Measurements from ENCODE around the gene E2F1. TPM values are rescaled to one million over a fixed set of nuclear protein-coding genes. Genes with fewer than 3 reads are reported as not detected.
A peak's percentile ranks its signal among the peaks of the same experiment; 100 is the strongest.
"Not testable (repeated sequence)": the region's sequence is repeated elsewhere in the genome, so short reads cannot be mapped to it uniquely, and the experiment has no call there.

The E2F1 gene
- total RNA-seq, 1 donor from 2014 or later, result 7.6 TPM

DNA sequence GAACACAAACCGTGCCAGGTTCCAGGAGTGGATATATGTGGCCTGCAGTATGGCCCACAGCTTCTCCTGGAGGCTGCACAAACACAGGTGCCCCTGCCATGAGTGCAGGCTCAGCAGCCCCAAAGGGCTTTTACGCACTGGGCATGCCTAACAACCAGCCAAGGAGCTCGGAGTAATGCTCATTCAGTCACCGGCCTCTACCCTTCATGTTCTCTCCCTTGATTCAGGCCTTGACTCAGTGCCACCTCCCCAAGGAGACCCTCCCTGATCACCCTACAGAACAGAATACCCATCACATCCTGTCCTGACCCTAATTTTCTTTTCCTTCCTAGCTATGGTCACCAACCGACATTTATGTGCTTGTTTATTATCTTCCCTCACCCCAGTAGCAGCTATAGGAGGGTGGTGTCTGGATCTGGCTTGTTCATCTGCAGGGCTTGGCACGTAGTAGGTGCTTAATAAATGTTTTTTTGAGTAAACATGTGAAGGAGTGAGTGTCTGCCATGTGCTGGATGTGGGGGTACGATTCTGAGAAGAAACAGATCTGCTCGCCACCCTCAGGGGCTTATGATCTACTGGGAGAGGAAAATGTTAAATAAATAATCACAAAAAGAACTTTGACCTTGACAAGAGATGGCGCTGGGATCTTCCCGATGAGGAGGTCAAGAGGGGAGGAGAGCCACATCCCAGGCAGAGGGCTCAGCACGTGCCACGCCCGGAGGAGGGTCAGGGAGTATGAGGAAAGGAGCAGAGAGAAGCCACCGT is 24.7 kb upstream of the E2F1 start:
- DNase-seq (ENCODE audit: low read depth in 2 of 2), result no peak

DNA sequence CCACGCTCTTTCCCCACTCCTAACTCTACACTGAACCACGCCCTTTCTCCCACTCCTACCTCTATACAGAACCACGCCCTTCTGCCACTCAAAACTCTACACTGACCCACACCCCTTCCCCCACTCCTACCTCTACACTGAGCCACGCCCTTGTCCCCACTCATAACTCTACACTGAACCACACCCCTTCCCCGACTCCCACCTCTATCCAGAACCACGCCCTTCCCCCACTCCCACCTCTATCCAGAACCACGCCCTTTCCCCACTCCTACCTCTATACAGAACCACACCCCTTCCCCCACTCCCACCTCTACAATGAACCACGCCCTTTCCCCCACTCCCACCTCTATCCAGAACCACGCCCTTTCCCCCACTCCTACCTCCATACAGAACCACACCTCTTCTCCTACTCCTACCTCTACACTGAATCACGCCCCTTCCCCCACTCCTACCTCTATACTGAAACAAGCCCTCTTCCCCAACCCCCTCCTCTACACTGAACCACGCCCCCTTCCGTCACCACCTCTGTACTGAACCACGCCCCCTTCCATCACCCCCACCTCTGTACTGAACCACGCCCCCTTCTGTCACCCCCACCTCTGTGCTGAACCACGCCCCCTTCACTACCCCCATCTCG is 23.8 kb upstream of the E2F1 start:
- DNase-seq (ENCODE audit: low read depth in 2 of 2), result no peak

DNA sequence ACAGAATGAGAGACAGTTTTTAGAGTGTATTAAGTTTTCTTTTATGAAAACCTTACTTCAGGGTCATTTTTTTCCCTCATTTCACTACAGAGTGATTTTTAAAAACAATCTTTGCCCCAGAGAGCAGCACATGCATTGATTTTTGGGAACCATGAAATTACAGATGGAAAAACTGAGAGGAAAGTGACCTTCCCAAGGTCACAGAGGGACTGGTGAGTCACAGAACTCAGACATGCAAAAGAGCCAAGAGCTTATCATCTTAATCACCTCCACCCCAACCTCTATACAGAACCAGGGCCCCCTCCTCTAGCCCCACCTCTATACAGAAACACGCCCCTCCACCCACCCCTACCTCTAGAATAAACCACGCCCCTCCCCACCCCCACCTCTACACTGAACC is 23.2 kb upstream of the E2F1 start:
- DNase-seq (ENCODE audit: low read depth in 2 of 2), result no peak

DNA sequence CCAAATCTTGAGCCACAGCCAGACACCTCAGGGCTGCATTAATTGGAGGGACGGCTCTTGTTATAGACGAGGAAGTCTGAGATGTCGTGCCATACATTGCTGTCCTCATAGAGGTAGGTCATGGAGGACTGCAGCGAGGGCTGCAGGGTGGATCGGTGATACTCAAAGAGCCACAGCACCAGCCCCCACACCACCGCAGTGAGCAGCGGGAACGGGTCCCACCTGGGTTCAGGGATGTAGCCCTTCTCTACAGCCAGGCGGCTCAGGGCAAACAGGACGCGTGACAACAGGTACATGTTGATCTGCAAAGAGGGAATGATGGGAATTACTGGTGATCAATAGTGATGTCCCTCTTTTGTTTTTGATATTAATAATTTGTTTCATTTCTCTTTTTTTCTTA is 21.5 kb upstream of the E2F1 start:
- DNase-seq (ENCODE audit: low read depth in 2 of 2), result no peak

DNA sequence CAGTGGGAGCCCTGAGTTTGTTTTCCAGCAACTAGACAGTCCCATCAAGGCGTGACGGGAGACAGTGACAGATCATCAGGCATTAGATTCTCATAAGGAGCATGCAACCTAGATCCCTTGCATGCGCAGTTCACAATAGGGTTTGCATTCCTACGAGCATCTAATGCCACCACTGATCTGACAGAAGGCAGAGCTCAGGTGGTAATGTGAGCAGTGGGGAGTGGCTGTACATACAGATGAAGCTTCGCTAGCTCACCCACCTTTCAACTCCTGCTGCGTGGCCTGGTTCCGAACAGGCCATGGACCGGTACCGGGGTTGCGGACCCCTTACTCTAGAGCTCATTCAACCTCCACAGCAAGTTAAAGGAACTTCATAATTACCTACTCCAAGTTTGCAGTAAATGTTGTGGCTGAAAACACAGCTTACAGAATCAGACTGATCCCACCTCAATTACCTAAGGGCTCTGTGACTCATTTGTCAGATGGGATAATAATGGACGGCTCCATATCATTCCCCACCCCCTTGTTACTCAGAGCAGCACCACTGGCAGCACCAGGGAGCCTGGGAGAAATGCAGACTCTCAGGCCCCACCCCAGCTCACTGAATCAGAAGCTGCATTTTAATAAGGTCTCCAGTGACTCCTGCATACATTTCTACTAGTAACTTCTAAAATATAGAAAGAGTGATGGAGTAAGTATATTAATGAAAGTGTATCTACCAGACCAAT is 18.2 kb upstream of the E2F1 start:
- no peak for DNase-seq (ENCODE audit: low read depth in 2 of 2)

DNA sequence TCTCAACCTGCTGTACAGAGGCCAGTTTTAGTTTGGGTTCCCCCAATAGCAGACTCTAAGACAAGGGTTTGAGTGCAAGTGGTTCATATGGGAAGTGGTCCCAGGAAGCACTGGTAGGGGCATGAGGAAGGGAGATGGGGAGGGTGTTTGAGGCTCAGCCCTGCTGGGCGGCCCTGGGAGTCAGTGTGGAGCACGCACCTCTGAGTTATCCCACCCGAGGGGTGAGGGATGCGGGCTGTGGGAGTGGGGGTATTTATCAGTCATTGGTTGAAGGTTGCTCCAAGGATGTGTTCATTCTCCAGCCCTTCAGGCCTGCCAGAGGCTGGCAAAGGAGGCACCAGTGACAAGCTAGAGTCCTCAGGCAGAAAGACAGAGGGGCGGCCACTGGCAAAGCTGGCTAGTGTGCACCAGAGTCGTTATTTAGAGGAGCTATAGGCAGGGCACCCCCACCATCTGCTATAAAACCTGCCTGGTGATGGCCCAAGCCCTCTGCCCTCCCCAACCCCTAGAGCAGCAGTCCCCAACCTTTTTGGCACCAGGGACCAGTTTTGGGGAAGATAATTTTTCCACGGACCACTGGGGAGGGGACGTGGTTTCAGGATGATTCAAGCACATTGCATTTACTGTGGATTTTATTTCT is 17.4 kb upstream of the E2F1 start:
- DNase-seq (ENCODE audit: low read depth in 2 of 2), result no peak

DNA sequence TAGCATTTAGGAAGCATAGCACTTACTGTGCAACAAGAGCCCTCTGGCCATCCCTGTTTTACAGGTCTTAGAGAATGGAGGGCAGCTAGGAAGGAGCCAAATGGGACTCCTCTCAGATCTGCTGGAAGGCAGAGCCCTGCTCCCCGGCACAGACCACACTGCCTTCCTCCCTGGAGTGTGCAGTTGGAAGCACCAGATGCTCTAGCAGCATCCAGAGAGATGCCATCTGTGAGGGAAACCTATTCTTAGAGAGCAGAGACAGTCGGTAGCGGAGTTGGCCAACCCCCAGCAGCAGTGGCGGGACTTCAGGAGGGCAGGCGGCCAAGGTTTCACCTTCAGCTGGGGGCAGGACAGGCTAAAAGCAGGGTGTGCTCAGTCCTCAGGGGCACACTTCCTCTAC is 16.7 kb upstream of the E2F1 start:
- DNase-seq (ENCODE audit: low read depth in 2 of 2), result no peak

DNA sequence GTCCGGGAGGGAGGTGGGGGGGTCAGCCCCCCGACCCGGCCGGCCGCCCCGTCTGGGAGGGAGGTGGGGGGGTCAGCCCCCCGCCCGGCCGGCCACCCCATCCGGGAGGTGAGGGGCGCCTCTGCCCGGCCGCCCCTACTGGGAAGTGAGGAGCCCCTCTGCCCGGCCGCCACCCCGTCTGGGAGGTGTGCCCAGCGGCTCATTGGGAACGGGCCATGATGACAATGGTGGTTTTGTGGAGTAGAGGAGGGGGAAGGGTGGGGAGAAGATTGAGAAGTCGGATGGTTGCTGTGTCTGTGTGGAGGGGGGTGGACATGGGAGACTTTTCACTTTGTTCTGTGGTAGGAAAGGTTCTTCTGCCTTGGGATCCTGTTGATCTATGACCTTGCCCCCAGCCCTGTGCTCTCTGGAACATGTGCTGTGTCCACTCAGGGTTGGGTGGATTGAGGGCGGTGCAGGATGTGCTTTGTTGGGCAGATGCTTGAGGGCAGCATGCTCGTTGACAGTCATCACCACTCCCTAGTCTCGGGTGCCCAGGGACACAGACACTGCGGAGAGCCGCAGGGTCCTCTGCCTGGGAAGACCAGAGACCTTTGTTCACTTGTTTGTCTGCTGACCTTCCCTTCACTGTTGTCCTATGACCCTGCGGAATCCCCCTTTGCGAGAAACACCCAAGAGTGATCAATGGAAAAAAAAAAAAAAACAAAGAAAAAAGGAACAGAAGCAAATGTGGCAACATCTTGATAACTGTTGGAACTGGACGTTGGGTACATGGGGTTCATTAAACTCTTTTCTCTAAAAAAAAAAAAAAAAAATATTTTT is 15.7 kb upstream of the E2F1 start:
- DNase-seq (ENCODE audit: low read depth in 2 of 2), result no peak

DNA sequence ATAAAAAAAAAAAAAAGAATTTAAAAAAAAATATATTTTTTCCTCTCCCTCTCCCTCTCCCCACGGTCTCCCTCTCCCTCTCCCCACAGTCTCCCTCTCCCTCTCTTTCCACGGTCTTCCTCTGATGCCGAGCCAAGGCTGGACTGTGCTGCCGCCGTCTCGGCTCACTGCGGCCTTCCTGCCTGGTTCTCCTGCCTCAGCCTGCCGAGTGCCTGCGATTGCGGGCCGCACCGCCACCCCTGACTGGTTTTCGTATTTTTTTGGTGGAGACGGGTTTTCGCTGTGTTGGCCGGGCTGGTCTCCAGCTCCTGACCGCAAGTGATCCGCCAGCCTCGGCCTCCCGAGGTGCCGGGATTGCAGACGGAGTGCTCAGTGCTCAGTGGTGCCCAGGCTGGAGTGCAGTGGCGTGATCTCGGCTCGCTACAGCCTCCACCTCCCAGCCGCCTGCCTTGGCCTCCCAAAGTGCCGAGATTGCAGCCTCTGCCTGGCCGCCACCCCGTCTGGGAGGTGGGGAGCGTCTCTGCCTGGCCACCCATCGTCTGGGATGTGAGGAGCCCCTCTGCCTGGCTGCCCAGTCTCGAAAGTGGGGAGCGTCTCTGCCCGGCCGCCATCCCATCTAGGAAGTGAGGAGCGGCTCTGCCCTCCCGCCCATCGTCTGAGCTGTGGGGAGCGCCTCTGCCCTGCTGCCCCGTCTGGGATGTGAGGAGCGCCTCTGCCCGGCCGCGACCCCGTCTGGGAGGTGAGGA is 14.7 kb upstream of the E2F1 start:
- DNase-seq (ENCODE audit: low read depth in 2 of 2), result not testable (repeated sequence)

DNA sequence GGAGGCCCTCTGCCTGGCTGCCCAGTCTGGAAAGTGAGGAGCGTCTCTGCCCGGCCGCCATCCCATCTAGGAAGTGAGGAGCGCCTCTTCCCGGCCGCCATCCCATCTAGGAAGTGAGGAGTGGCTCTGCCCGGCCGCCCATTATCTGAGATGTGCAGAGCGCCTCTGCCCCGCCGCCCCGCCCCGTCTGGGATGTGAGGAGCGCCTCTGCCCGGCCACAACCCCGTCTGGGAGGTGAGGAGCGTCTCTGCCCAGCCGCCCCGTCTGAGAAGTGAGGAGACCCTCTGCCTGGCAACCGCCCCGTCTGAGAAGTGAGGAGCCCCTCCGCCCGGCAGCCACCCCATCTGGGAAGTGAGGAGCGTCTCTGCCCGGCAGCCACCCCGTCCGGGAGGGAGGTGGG is 12.8 kb upstream of the E2F1 start:
- DNase-seq (ENCODE audit: low read depth in 2 of 2), result not testable (repeated sequence)

DNA sequence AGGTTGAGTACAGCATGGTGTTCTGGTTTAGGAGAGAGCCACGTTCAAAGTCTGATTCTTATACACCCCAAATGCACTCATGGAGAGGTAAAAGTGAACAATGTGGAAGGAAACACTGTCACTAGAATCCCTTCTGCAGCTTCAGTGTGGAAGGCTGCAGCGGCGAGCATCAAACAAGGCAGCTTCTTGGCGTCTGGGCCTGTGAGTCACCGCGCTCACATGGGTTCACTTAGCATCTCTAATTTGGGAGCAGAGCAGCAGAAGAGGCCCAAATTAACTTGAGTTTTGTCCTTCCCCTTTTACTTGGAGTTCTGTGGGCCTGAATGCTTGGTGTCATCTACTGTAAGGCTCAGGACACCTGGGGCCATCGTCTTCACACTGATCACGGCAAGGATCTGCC is 10.9 kb upstream of the E2F1 start:
- DNase-seq (ENCODE audit: low read depth in 2 of 2), result no peak

DNA sequence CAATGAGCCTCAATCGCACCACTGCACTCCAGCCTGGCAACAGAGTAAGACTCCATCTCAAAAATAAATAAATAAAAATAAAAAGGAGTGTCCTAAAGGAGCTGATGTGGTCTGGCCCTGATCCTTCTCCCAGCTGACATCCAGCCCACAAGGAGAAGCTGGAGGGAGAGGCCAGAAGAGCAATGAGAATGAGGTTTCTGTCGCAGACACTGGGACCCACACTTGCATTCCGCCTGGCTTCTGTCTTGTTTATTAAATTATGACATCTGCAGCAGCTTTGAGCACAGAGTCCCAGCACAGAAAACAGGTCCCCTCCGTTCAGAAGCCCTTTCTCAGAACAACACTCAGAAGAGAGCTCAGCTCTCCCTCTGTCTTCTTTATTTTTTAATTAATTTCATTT is 10.3 kb upstream of the E2F1 start:
- DNase-seq (ENCODE audit: low read depth in 2 of 2), result no peak

DNA sequence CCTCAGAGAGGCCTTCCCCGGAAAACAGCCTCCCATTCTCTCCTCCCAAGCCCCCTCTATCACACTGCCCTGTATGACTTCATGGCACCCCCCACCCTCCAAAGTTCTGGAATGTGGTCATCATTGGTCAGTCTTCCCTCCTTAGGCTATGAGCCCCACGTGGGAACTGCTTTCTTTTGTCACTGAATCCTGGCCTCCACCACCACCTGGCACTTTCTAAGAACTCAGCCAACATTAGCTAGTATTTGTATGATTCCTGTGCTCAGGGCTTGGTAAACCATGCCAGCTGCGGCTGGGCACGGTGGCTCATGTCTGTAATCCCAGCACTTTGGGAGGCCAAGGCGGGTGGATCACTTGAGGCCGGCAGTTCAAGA is 8.4 kb upstream of the E2F1 start:
- DNase-seq (ENCODE audit: low read depth in 2 of 2), result no peak

DNA sequence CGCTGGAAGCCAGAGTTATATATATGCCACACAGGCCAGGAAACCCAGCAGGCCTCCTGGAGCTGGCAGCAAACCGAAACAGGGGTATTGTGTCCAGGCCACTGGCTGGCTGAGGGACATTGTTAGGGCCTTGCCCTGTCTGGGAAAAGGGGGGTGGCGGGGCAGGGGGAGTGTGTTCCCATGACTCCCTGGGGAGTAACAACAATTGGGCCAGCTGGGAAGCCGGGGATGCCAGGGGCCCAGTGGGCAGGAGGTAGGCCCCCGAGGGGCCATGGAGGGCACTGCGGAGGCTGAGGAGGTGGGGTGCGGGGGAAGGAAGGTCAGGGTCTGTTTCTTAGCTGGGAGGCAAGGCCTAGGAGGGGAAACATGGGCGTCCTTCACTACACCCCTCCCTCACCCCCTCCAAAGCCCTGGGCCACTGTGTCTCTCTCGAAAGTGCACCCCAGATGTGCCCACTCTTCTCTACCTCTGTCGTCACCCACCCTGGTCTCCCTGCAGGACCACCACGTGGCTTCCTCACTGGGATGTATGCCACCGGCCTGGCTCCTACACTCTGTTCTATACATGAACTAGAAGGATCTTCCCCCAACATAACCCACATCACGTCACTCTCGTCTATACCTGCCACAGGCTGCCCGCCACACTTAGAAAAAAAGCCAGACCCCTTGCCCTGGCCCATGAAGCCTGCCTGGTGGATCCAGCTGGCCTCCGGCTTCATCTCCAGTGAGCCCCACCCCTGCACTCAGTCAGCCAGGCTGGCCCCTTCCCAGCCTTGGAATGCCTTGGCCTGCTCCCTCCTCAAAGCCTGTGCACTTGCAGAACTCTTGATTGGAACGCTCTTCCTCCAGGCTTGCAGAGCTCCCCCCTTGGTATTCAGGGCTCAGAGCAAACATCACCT is 7.8 kb upstream of the E2F1 start:
- no peak for DNase-seq (ENCODE audit: low read depth in 2 of 2)

DNA sequence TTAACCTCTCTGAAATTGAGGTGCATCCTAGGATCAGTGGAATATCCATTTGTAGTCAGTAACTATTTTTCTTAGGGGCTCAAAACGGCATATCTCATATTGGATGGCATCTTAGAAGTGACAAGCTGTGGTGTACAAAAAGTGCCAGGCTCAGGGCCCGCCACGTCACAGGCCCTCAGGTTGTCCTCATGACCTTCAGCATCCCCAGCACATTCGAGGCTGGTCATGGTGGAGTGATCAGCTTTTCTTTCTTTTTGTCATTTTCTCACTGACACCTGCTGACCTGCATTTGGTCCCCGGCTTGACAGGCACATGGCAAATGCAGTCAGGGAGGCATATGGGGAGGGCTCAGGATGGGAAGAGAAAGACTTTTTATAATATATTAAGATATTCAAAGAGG is 7.1 kb upstream of the E2F1 start:
- no peak for DNase-seq (ENCODE audit: low read depth in 2 of 2)

DNA sequence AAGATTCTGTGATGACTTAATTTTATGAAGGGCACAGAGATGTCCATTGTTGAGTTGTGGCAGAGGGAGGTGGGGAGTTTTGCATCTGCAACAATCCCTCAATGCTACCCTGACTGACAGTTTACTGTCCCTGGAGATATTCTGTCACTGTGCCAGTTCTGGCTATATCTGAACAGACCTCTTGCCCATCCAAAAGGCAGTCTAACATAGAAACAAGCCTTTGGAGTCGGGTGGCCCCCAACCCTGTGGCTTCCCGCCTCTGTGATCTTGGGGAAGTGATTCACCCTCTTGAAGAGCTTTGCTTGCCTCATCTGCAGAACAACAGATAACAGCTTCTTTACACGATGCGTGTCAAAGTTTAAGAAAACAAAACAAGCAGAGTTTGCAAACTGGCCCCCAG is 3.8 kb upstream of the E2F1 start:
- DNase-seq (ENCODE audit: low read depth in 2 of 2), result peak in 1 of 2 donors; percentile 68

DNA sequence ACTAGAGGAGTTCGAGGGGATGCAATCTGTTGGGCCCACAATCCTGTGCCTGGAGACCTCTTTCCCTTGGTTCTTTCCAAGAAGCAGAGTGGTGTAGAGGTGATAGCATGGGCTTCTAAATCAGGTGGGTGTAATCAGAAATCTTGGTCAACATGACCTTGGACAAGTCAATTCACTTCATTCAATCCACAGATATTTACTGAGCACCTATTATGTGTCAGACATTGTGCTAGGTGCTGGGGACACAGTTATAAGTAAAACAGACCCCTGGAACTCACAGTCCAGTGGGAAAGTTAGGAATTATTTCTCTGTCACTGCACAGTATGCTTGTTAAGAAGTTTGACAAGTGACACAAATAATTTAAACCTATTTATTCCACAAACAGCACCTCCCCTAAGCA is 3.3 kb upstream of the E2F1 start:
- DNase-seq (ENCODE audit: low read depth in 2 of 2), result no peak

DNA sequence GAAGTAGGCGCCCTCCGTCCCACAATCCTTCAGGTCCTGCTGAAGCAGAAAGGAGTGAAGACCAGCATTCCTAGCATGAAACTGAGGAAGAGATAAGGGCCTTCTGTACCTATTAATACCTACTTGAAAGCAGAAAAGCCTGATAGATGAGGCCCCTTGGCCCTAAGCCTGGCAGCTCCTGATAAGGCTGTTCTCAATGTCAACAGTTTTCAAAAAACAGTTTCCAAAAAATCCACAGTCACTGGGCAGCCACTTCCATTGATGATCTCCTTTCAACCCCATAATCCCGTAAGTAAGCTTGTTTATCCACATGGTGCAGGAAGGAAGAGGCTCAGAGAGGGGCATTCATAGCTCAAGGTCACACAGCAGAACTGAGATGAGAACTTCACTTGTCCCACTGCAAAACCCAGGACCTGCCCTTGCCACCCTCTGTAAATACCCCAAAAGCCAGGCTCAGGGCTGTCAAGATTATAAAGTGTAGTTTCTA is 2.8 kb upstream of the E2F1 start:
- no peak for DNase-seq (ENCODE audit: low read depth in 2 of 2)
